SIG-M5 treated with dmso at 0.1 percent for 504 hours (cell line): Measurements from ENCODE around the gene TCF4.

Experiments
- DNase-seq: peaks from one replicate; lab custom pipeline; 2025; ENCODE audit not compliant: unreplicated experiment; lab: John Stamatoyannopoulos, UW

TCF4 gene

DNA sequence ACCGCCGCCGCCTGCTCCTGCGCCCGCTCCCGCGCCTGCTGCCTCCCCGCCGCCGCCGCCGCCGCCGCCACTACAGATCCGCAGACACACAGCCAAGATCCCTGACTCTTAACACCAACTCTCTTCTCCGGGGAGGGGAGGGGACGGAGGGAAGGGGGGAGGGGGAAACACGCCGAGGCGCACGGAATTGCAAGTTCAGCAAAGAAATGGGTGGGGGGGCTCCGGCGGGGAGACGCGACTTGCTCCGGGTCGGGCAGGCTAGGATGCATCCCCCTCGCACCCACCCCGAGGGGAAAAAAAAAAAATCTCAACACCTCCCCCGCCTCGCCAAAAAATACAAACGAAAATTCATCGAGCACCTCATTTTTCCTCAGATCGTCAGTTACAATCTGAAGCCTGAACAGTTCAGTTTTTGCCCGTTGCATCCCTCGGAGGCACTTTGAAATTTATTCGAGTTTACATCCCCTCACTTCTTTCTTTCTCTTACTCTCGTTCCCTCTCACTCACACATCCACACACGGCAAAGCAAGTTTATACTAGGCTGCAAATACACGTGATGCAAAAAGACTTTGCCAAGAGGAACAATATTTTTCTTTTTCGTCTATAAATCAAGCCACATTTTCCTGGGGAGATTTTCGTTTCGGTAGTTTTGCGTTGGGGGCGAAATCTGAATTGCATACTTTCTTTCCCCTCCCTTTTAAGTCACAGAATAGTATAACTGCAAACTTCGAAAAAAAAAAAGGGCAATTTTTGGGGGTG, at the start of gene TCF4:
TCF4 (minus strand) TSS at position 82 of the 759 bp plus-strand sequence. CDS start 1,076 bp downstream, outside the sequence.
- peak; percentile 51 for DNase-seq

DNA sequence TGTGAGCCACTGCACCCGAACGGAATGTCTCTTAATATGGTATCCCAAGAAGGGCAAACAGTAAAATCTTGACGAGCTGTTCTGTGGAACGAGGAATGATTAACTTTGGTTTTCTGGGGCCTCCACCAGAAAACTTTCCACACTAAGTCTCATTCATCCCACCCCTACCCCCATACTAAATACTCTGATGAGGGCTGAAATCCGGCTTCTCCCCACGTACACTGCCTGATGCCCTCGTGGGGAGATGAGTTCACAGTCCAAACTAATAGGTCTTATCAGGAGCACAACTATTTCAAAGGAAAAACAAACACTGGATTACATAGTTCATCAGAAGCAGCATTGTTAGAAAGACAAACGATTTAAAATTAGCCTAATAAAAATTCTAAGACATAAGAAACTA, 49.2 kb upstream of the TCF4 start:
- DNase-seq = no peak

DNA sequence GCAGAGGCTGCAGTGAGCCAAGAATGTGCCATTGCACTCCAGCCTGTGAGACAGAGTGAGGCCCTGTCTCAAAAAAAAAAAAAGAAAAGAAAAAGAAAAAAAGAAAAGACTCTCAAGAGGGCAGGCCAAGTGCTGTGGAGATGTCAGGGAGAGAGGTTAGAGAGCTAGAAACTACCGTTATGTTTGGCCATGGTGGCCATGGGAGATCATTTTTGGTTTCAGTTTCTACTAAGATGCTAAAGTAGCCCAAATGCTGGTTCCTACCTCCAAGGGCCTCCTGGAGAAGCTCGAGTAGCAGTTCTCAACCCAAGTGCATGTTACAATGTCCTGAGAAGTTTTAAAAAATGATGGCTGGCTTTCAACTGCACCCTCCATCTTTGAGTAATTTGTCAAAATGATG, 47.4 kb upstream of the TCF4 start:
- DNase-seq = no peak

DNA sequence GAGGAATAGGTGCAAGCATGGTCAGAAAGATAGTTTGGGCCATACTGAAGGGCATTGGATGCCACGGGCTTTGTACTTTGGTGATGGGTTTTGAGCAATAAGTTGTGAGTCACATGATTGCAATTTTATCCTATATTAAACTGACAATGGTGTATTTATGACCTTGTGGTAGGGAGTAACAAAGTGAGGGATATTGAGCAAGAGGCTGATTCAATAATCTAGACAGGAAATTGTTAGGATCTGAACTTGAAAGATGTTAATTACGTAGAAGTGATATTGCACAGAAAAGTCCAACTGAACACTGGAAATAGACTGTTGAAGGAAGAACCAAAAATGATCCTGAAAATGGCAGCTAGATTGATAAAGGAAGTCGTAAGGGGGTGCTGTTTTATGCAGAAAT, 46.6 kb upstream of the TCF4 start:
- DNase-seq = peak; percentile 85

DNA sequence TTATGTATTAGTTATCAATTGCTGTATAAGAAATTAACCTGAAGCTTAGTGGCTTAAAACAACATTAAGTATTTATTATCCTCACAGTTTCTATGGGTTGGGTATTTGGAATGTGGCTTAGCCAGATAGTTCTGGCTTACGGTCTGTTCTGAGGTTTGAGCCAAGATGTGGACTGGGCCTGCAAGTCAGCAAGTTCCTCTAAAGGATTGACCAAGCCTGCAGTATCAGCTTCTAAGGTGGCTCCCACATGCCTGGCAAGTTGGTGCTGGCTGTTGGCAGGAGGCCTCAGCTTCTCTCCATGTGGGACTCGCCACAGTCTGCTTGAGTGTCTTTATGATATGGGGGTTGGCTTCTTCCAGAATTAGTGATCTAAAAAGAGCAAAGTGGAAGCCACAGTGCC, 45.0 kb upstream of the TCF4 start:
- no peak for DNase-seq

DNA sequence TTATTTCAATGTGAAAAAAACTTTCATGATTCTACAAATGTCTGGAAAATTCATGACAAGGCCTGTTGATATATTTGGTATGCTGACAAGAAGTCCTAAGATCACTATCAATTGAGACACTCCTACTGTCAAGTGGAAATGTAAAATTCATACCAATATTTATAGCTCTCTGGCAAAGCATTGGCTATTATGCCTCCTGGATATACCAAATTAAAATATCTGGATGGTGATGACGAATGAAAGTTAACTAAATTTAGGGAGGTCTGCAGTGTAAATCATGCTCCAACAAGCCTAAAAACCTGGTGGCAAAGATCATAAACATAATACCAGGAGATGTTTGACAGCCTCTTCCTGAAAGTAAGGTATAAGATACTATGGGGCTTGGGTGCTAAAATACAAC, 41.1 kb upstream of the TCF4 start:
- DNase-seq = no peak

DNA sequence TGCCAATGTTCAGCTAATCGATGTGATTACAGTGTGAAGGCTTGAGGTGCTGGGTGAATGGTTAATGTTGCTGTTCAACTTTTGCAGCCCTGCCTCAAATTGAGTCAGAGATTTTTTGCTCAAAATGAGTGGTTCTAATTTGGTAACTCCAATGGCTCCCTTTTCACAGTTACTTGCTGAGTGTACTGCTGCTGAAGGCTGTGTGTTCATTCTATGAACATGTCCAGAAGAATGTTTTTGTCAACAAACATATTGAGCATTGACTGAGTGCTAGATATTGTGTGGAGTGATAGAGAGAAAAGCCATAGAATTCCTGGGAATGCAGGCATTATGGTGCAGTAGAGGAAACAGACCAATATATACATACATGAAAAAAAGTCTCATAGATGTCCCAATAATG, 39.0 kb upstream of the TCF4 start:
- no peak for DNase-seq

DNA sequence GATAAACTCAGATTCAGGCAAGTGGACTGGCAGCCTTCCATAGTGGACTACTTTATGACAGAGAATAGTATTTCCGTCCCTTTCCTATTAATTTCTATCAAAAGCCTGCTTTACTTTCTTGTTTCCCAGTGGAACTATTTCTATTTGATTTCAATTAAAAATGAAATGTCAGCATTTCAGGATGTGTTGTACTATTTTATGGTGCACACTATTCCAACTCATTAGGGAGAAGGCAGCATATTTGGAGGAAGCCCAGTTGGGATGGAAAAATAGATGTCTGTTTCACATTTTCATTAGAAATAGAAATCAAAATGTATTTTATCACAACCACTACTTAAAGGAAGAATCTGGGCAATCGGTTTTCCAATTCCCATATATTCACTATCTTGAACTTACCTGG, 37.9 kb upstream of the TCF4 start:
- no peak for DNase-seq

DNA sequence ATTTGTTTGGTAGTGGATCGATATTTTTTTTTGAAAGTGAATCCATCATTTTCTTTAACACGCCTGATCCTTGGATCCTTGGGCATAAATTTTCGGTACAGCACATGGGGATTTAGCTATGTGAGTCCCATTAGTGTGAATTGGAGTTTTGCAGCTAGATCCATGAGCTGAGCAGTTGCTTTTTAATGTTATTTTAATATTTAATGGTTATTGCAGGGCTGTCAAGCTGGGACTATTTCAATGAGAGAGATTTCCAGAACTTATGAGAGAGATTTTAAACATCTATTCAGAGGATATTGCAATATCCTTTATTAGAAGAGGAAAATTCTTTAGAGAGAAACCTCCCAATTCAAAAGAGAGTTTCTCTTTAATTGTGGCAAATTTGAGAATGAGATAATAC, 35.6 kb upstream of the TCF4 start:
- no peak for DNase-seq

DNA sequence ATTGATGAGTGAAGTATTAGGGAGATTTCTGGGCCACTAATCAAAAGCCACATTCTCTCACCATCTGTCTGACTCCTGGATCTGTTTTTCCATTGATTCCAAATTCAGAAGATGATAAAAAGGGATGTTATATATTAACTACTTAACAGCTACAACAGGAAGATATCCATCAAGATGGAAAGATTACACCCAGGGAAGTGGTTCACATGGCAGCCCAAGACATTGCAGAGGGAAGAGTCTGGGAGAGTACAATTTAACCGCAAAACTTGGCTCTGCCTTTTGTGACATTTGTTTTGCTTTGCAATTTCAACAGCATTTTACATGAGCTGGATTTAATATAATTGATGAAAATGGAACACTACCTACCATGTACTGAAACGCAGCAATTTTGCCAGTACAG, 22.5 kb upstream of the TCF4 start:
- no peak for DNase-seq

DNA sequence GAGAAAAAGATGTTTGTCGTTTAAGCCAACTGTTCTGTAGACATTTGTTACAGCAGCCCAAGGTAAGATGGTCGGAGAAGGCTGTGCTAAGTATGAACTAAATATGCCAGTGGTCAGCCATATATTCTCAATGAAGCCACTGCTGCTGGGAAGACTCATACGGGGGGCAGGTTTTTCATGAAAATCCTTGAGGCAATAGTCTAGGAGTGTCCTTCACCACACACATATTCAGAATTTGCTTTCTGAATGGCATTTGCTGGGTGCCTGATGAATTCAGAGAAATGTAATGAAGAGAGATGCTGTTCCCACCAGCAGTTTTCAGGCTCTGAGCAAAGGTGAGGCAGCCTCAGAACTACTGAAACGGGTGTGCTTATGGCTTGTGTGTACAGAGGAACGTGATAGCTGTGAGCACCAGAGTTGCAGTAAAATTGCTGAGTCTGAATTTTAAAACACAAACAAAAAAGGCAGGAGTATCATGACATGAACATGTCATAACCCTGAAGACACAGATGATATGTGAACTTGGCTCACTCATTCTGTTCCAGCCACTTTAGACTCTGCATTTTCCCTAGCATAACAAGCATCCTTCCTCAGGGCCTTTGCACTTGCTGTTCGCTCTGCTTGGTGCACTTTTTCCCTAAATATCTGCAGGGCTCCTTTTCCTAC, 21.3 kb upstream of the TCF4 start:
- DNase-seq = no peak

DNA sequence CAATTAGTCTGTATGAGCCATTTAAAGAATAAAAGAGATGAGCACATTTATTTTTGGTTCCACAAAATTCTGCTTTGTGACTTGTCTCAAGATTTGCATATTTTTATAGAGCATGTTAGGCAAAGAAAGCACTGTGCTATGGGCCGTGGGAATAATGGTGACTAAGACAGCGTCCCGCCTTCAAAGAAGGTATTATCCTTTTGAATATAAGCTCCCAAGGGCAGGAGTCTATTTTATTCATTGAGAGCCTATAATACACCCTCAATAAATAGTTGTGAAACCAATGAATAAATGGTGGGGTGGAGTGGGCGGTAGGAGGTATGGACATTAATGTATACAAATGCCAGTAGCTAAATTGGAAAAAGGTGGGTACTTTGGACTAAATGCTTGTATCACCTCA, 20.5 kb upstream of the TCF4 start:
- DNase-seq = no peak

DNA sequence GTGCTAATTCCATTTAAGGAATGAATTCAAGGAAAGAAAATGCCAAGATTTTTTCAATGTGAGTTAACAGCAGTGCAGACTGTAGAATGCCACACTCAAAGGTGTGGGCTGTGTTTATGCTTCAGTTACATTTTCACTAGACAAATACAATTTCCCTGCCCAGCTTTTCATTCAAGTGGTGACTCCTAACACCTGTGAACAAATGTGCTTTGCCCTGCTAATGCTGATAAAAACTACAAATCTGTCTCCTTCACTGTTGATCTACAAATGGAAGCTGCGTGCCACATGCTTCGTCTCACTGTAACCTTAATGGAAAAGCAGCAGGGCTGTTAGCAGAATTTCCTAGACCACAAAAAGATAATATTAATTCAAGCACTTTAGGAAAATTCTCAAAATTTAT, 19.8 kb upstream of the TCF4 start:
- no peak for DNase-seq

DNA sequence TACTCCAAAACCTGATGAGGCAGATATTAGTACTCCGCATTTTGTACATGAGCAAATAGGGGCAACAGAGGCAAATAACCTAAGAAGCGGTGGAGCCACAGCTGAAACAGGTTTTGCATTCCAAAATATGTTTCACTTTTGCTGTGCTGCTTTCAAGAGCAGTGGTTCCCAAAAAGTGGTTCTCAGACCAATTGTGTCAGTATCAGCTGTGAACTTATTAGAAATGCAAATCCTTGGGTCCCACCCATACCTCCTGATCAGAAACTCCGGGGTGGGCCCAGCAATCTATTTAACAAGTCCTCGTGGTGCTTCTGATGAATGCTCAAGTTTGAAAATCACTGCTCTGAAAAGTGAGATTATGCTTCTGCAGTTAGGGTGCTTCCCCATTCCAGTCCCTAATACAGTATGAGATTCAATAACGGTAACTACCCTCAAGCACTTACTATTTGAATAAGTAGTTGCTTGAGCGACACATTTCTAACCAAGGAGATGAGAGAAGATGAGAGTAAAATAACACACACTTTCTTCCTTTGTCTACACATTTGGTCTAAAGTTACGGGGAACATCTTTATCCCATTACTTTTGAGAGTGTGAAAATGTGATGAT, 17.8 kb upstream of the TCF4 start:
- no peak for DNase-seq

DNA sequence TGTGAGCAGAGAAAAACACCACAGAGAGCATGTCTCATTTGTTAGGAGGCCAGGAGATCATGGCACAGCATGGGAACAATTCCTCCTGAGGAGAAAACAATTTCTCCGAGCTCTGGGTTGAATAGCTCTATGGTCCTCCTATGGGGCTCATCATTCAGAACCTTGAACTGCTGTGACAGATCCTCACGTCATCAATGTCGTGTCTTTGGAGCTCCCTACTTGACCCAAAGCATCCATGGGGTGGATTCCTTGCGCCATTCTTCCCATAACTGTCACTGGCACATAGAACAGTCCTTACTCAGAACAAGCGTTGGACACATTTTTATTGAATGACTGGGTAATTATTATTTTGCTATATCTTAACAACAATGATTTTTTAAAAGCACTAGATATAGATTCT, 15.8 kb upstream of the TCF4 start:
- DNase-seq = no peak

DNA sequence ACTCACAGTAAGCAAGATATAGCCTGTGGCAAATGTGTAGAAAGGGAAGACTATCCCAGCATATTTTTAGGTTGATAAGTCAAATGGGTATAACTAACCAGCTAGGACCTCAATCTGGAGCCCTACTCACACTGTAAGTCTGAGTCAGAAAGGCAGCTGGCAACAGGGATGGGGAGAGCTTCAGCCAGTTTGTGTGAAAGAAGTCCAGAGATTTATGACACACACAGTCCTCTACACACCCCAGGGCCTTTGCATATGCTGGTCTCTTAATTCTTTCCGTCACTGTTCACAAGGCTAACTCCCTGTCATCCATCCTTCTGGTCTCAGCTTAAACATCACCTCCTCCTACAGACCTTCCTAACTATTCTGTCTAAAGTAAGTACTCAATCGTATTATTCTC, 5.9 kb upstream of the TCF4 start:
- no peak for DNase-seq

DNA sequence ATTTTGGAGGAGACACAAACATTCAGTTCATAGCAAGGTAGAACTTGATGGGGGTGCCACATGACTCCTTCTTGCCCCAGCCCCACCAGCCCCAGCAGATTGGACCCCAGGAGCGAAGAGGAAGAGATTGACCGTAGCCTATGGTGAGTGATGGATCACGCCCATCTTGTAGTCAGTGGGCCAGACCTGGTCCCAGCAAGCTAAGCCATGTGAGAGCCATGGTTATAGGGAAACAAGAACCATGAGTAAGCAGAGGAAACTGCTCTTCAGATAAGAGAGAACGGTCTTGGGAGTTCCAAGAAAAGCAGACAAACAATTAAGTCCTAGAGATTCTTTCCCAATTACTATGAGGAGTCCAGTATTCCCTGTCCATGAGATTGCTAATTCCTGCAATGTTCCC, 4.6 kb upstream of the TCF4 start:
- no peak for DNase-seq

DNA sequence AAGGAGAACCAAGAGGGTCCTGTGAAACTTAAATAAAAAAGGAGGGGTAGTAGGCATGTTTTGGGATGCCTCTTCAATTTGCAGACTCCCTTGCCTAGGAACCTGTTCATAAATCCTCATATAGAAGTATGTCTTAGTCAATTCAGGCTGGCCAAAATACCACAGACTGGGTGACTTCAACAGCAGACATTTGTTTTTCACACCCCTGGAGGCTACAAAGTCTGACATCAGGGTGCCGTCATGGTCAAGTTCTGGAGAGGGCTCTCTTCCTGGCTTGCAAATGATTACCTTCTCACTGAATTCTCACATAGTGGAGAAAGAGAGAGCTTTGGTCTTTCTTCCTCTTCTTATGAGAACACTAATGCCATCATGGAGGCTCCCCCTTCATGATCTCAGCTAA, 4.1 kb upstream of the TCF4 start:
- no peak for DNase-seq

DNA sequence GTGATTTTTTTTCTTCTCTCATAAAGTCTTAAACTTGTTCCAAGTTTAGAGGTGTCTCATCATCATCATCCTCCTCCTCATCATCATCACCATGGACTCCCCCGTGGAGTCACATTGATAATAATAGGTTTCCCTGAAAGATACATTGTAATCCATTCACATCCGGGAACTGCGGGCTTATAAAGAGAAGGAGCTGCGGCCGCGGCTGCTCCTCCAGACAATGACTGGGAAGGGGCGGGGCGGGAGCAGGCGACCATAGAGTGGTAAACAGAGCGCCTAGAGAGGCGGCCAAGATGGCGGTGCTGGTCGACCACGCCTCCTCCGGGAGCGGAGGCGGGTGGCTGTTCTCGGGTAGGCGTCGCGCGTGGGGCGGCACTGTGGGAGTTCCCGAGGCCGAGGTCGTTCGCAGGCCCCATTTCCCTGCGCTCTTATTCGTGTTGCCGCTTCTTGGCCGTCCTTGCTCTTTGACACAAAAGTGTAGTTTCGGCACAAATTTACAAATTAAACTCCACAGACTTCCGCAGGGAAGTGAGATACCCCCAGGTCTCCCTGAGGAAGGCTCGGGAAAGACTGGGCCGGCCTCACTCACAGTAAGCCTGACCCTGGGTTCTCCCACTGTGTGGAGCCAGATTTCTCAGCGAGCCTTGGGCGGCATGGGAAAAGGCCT, 1.8 kb upstream of the TCF4 start:
- DNase-seq = peak; percentile 89

DNA sequence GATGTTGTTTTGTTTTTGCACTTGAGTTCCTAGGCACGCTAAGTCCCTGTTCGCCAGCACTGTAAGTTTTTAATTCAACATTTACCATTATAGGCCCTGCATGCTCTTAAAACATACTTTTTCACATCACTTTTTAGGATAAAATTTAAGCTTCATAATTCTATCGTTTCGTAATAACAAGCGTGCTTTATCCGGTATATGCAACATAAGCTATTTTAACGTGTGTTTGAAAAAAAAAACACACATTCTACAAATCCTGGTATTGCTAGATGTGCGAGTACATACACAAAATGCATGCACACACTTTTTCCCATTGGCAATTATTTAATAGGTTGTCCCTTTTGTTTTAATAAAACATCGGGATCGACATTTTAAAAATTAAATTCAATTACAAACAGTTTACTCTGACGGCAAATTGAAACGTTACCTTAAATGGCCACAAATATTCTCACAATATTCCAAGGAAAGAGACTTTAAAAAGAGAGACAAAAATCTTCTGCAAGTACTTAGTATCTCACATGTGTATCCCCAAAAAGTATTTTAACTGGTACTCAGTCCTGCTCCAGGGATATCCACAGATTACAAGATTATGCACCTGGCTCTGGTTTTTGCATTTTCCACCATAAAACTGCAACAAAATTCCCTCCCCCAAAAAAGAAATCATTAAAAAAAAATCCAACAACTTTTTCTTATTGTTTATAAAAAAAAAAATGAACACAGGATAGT, 1.0 kb upstream of the TCF4 start:
- DNase-seq = no peak

DNA sequence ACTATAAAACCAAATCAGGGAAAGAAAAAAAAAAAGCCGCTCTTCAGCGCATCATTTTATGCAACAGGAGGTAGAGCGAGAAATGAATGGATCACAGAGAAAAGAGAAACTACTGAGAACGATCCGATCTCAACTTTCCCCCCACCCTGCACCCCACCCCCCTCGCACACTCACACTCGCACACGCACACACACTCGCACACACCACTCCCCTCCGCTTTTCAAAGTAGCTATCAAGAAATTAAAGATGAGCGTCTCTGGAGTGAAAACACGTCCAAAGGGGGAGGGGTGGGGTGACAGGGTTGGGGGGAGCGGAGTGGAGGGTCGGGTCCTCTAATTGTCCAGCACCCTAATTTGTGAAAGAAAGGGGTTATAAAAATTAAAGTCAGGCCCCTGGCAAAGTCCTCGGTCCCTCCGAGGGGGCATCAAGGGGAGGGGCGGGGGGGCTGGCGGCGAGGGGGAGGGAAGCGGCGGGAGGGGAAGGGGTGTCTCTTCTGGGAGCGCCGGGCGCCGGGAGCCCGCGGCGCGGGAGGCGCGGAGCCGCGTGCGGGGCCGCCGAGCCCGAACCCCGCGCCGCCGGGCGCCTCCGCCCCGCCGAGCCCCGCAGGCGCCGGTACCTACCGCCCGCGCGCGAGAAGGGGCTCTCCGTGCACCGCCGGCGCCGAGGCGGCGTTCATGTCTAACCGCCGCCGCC, 428 bp downstream of the TCF4 start:
- DNase-seq = peak; percentile 14
